Activated CD4-positive, alpha-beta memory T cell treated with anti-CD3 and anti-CD28 coated beads for 36 hours (primary cell): ENCODE data around the gene PLCB1. TPM values are rescaled to one million over a fixed set of nuclear protein-coding genes. Genes with fewer than 3 reads are reported as not detected.
A peak's percentile ranks its signal among the peaks of the same experiment; 100 is the strongest.

Source experiments
- CTCF ChIA-PET: fragments of 350-600 bp; sonication (Branson Sonifier 250); formaldehyde crosslinking; loops from one replicate; lab custom pipeline; 2021; ENCODE audit warnings: antibody characterized with exemption, inconsistent platforms; lab: Charles Lee
- POLR2A ChIA-PET: fragments of 350-600 bp; sonication (Branson Sonifier 250); formaldehyde crosslinking; loops from one replicate; lab custom pipeline; 2021; ENCODE audit warnings: antibody characterized with exemption; lab: Charles Lee
- DNase-seq: peaks from one replicate; pipeline ENCODE4 v3.0.0-alpha.2; 2020
- H3K27ac Mint-ChIP-seq: one replicate; pipeline ENCODE4 v1.8.0; 2021; ENCODE audit warnings: mixed read lengths
- H3K27me3 Mint-ChIP-seq: one replicate; pipeline ENCODE4 v1.8.0; 2021; ENCODE audit warnings: mixed read lengths
- H3K36me3 Mint-ChIP-seq: one replicate; pipeline ENCODE4 v1.8.0; 2021; ENCODE audit warnings: mixed read lengths
- H3K4me1 Mint-ChIP-seq: one replicate; pipeline ENCODE4 v1.8.0; 2021; ENCODE audit warnings: low read depth, mixed read lengths
- H3K4me3 Mint-ChIP-seq: one replicate; pipeline ENCODE4 v1.8.0; 2021; ENCODE audit warnings: mild to moderate bottlenecking, mixed read lengths
- H3K9me3 Mint-ChIP-seq: one replicate; pipeline ENCODE4 v1.8.0; 2021; ENCODE audit warnings: mixed read lengths
- intact Hi-C: fragments of 100-400 bp; cut with micrococcal nuclease; formaldehyde crosslinking; loops from one replicate; pipeline ENCODE4 v1.15.1; 2023
- total RNA-seq, 2 experiments: library from RNA; stranded (reverse); gene quantifications; one replicate each; pipeline ENCODE4 v1.2.3, GENCODE V29; 2021

PLCB1 gene
- total RNA-seq, 2 experiments from 2014 or later = 3.9 to 4.0 TPM

GRCh38 chr20:8721098-8721497, 589.0 kb downstream of the PLCB1 start:
- Mint-ChIP-seq H3K36me3 (no peaks in the 10 kb centered on the region), H3K4me1 (no peaks in the 10 kb centered on the region), H3K9me3 (no peaks in the 10 kb centered on the region), H3K27me3 (no peaks in the 10 kb centered on the region), H3K4me3 (no peak overlapping the region), H3K27ac (no peak overlapping the region)
- ChIA-PET CTCF (interaction anchor here (0.6 to 5.9 kb wide), 38 partner anchors 9 to 1892 kb away, joined by 3 to 151 read pairs (median 5); partner anchors contain the start of gene PLCB1), POLR2A (interaction anchor here (2.4 kb wide), 1 partner anchor 677 kb away, joined by 7 read pairs; no protein-coding TSS in a partner anchor)
- intact Hi-C loops = loop anchor here (1.0 to 5.0 kb wide), 4 partner anchors 334 to 785 kb away; partner anchors contain the start of gene PLCB1
- DNase-seq = peak; percentile 10

- intact Hi-C loops = loop anchor here (1.0 to 5.0 kb wide), 3 partner anchors 335 to 679 kb away; no protein-coding TSS in a partner anchor
- Mint-ChIP-seq H3K27ac (no peak overlapping the region), H3K4me1 (no peaks in the 10 kb centered on the region), H3K9me3 (no peaks in the 10 kb centered on the region), H3K4me3 (no peak overlapping the region), H3K27me3 (no peaks in the 10 kb centered on the region), H3K36me3 (no peaks in the 10 kb centered on the region)
- DNase-seq = peak; percentile 13
- POLR2A ChIA-PET = interaction anchor here (1.0 to 2.4 kb wide), 2 partner anchors 678 to 786 kb away, joined by 5 to 7 read pairs; no protein-coding TSS in a partner anchor
- CTCF ChIA-PET = interaction anchor here (0.5 to 5.9 kb wide), 59 partner anchors 9 to 1893 kb away, joined by 3 to 151 read pairs (median 5); partner anchors contain the start of gene PLCB1
Observed at GRCh38 chr20:8722277-8722928, 590.3 kb downstream of the PLCB1 start.

- Mint-ChIP-seq H3K27me3 (no peaks in the 10 kb centered on the region), H3K27ac (no peak overlapping the region)
- POLR2A ChIA-PET = interaction anchor here (2.4 kb wide), 1 partner anchor 679 kb away, joined by 7 read pairs; no protein-coding TSS in a partner anchor
Observed at GRCh38 chr20:8723296-8723695, 591.2 kb downstream of the PLCB1 start.

GRCh38 chr20:8724884-8725283, 592.8 kb downstream of the PLCB1 start:
- no peak for DNase-seq
- H3K27me3 Mint-ChIP-seq = no peaks in the 10 kb centered on the region
- no peak overlapping the region for H3K4me3 Mint-ChIP-seq
- ChIA-PET CTCF (no interaction called here), POLR2A (no interaction called here)
- H3K4me1 Mint-ChIP-seq = no peaks in the 10 kb centered on the region
- H3K9me3 Mint-ChIP-seq = no peaks in the 10 kb centered on the region
- no peak overlapping the region for H3K27ac Mint-ChIP-seq
- intact Hi-C loops = loop anchor here (5.0 kb wide), 2 partner anchors 338 to 418 kb away; no protein-coding TSS in a partner anchor
- no peaks in the 10 kb centered on the region for H3K36me3 Mint-ChIP-seq

More at GRCh38 chr20:8723296-8723695, 591.2 kb downstream of the PLCB1 start:
- CTCF ChIA-PET = interaction anchor here (1.0 to 5.9 kb wide), 22 partner anchors 9 to 794 kb away, joined by 3 to 151 read pairs (median 6); partner anchors contain the start of gene PLCB1
- Mint-ChIP-seq H3K4me3 (no peak overlapping the region), H3K36me3 (no peaks in the 10 kb centered on the region), H3K4me1 (no peaks in the 10 kb centered on the region), H3K9me3 (no peaks in the 10 kb centered on the region)
- intact Hi-C loops = loop anchor here (5.0 kb wide), 2 partner anchors 336 to 416 kb away; no protein-coding TSS in a partner anchor
- DNase-seq = no peak

- DNase-seq = no peak
- Mint-ChIP-seq H3K4me3 (no peak overlapping the region), H3K27me3 (no peaks in the 10 kb centered on the region), H3K36me3 (no peaks in the 10 kb centered on the region), H3K4me1 (no peaks in the 10 kb centered on the region), H3K9me3 (no peaks in the 10 kb centered on the region), H3K27ac (no peak overlapping the region)
- ChIA-PET CTCF (no interaction called here), POLR2A (no interaction called here)
- intact Hi-C loops = no loop called here
Observed at GRCh38 chr20:8726460-8726859, 594.4 kb downstream of the PLCB1 start.

GRCh38 chr20:8735014-8735413, 602.9 kb downstream of the PLCB1 start:
- CTCF ChIA-PET = interaction anchor here (0.9 to 2.5 kb wide), 2 partner anchors 13 to 69 kb away, joined by 3 to 19 read pairs; no protein-coding TSS in a partner anchor
- intact Hi-C loops = no loop called here
- Mint-ChIP-seq H3K9me3 (no peaks in the 10 kb centered on the region), H3K36me3 (no peaks in the 10 kb centered on the region), H3K27me3 (no peaks in the 10 kb centered on the region), H3K4me1 (peaks cover 2% of the 10 kb centered on the region), H3K27ac (no peak overlapping the region), H3K4me3 (no peak overlapping the region)
- DNase-seq = no peak
- POLR2A ChIA-PET = no interaction called here

- POLR2A ChIA-PET = no interaction called here
- intact Hi-C loops = no loop called here
- no peaks in the 10 kb centered on the region for H3K27me3 Mint-ChIP-seq
- CTCF ChIA-PET = interaction anchor here (0.8 to 2.5 kb wide), 2 partner anchors 13 to 15 kb away, joined by 4 to 19 read pairs; no protein-coding TSS in a partner anchor
- H3K4me3 Mint-ChIP-seq = no peak overlapping the region
- no peak overlapping the region for H3K27ac Mint-ChIP-seq
- peaks cover 5% of the 10 kb centered on the region for H3K4me1 Mint-ChIP-seq
- H3K9me3 Mint-ChIP-seq = no peaks in the 10 kb centered on the region
- no peaks in the 10 kb centered on the region for H3K36me3 Mint-ChIP-seq
- DNase-seq = no peak
Observed at GRCh38 chr20:8735674-8736073, 603.6 kb downstream of the PLCB1 start.

GRCh38 chr20:8740265-8740664, 608.2 kb downstream of the PLCB1 start:
- CTCF ChIA-PET = no interaction called here
- Mint-ChIP-seq H3K9me3 (no peaks in the 10 kb centered on the region), H3K27ac (no peak overlapping the region)

GRCh38 chr20:8744228-8744844, 612.3 kb downstream of the PLCB1 start:
- Mint-ChIP-seq H3K4me1 (peaks cover 3% of the 10 kb centered on the region), H3K27ac (no peak overlapping the region), H3K36me3 (no peaks in the 10 kb centered on the region), H3K4me3 (no peak overlapping the region), H3K27me3 (peaks cover 2% of the 10 kb centered on the region), H3K9me3 (no peaks in the 10 kb centered on the region)
- POLR2A ChIA-PET = no interaction called here
- intact Hi-C loops = no loop called here
- DNase-seq = no peak
- CTCF ChIA-PET = no interaction called here

More at GRCh38 chr20:8740265-8740664, 608.2 kb downstream of the PLCB1 start:
- intact Hi-C loops = no loop called here
- no peak for DNase-seq
- H3K4me3 Mint-ChIP-seq = no peak overlapping the region
- POLR2A ChIA-PET = no interaction called here
- peaks cover 5% of the 10 kb centered on the region for H3K4me1 Mint-ChIP-seq
- peaks cover 2% of the 10 kb centered on the region for H3K27me3 Mint-ChIP-seq
- no peaks in the 10 kb centered on the region for H3K36me3 Mint-ChIP-seq

GRCh38 chr20:8749101-8749500, 617.0 kb downstream of the PLCB1 start:
- H3K36me3 Mint-ChIP-seq = no peaks in the 10 kb centered on the region
- POLR2A ChIA-PET = no interaction called here
- no peaks in the 10 kb centered on the region for H3K9me3 Mint-ChIP-seq
- no peak for DNase-seq
- no peaks in the 10 kb centered on the region for H3K27me3 Mint-ChIP-seq
- no peak overlapping the region for H3K27ac Mint-ChIP-seq
- intact Hi-C loops = no loop called here
- no peaks in the 10 kb centered on the region for H3K4me1 Mint-ChIP-seq
- no peak overlapping the region for H3K4me3 Mint-ChIP-seq
- CTCF ChIA-PET = interaction anchor here (1.5 to 2.9 kb wide), 3 partner anchors 10 to 41 kb away, joined by 3 to 22 read pairs (median 6); no protein-coding TSS in a partner anchor

- Mint-ChIP-seq H3K27me3 (no peaks in the 10 kb centered on the region), H3K36me3 (no peaks in the 10 kb centered on the region), H3K27ac (no peak overlapping the region), H3K4me1 (no peaks in the 10 kb centered on the region), H3K9me3 (no peaks in the 10 kb centered on the region), H3K4me3 (no peak overlapping the region)
- CTCF ChIA-PET = interaction anchor here (1.0 to 2.9 kb wide), 7 partner anchors 10 to 40 kb away, joined by 3 to 22 read pairs (median 4); no protein-coding TSS in a partner anchor
- no peak for DNase-seq
- POLR2A ChIA-PET = no interaction called here
- intact Hi-C loops = no loop called here
Observed at GRCh38 chr20:8749986-8750385, 617.9 kb downstream of the PLCB1 start.
